CD4-positive, alpha-beta T cell treated with Interleukin-6 for 4 hours (primary cell): ENCODE measurements around the gene UBE2F.
A peak's percentile ranks its signal among the peaks of the same experiment; 100 is the strongest.
"Not testable (repeated sequence)": the region's sequence is repeated elsewhere in the genome, so short reads cannot be mapped to it uniquely, and the experiment has no call there.

Experiments
- DNase-seq: peaks from one replicate; pipeline ENCODE4 v3.0.0-alpha.2; 2020; ENCODE audit warnings: mixed read lengths

UBE2F gene

GRCh38 chr2:237946423-237946822 is 20.4 kb upstream of the UBE2F start:
- no peak for DNase-seq

GRCh38 chr2:237951354-237951753 is 15.5 kb upstream of the UBE2F start:
- not testable (repeated sequence) for DNase-seq

DNA sequence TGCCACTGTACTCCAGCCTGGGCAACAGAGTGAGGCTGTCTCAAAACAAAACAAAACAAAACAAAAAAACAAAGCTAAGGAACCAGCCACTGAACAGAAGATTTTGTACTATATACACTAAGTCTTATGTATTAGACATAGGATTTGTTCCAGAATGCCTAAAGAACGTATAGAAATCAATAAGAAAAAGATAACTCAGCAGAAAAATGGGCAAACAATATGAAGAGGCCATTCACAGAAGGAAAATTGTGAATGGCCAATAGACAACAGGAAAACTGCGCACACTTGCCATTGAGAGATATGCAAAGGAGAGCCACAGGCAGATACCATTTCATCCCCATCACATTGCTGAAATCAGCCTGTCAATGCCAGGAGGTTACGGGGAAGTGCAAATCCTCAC is 14.9 kb upstream of the UBE2F start:
- DNase-seq: no peak

- DNase-seq: no peak
Measured at GRCh38 chr2:237952851-237953250, 14.0 kb upstream of the UBE2F start.

- DNase-seq: peak; percentile 30
Measured at GRCh38 chr2:237955640-237956401, 11.0 kb upstream of the UBE2F start.

- DNase-seq: no peak
Measured at GRCh38 chr2:237956402-237956736, 10.4 kb upstream of the UBE2F start.

DNA sequence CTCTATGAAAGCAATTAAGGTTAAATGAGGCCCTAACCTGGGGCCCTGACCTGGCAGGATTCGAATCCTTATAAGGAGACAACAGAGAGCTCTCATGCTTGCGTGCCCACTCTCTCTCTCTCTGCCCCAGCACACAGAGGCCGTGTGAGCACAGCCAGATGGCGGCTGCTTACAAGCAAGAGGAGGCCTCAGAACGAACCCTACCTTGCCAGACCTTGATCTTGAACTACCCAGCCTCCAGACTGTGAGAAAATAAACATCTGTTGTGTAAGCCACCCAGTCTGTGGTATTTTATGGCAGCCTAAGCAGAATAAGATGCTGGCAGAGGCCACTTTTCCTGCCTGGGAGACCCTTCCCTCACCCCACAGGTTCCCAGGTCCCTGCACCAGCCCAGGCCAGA is 5.2 kb upstream of the UBE2F start:
- DNase-seq: no peak

DNA sequence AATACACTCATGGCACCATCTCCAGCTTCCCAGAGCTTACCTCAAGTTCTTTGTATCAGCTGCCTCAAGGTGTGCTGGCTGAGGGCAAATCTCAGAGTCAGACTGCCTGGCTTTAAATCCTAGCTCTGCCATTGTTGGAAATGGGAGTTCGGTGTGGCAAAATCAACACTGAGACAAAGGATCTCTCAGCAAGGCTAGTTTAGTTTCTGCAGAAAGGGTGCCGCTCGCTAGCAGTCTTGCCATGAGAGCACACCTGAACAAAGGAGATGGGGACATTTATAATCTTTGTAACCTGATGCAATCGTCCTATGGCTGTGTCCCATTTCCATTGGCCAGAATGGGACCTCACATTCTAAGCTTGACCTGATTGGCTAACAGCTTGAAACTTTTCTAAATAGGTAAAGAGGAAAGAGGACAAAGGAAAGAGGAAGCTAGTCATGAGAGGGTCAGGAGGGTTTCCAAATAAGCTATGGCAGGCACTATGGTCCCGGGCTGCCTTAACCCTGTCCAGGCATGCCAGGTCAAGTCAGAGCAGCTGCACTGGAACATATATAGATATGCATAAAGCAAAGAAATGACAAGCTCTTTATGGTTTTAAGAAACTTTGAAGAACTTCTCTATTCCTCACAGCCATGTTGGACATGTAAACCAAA is 4.3 kb upstream of the UBE2F start:
- DNase-seq: no peak

DNA sequence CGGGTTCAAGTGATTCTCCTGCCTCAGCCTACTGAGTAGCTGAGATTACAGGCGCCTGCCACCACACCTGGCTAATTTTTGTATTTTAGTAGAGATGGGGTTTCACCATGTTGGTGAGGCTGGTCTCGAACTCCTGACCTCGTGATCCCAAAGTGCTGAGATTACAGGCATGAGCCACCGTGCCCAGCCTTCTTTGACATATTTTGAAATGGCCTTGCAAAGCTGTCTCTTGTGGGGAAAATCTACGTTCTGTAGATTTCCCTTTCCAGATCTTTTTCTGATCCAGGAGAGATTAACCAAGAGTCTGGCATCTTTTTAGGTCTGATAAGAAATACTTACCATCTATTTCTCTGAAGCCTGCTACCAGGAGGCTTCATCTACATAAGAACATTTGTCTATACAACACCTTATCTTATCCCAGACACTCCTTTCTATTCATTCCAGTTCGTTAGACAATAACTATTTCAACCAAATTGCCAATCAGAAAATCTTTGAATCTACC is 3.3 kb upstream of the UBE2F start:
- not testable (repeated sequence) for DNase-seq

DNA sequence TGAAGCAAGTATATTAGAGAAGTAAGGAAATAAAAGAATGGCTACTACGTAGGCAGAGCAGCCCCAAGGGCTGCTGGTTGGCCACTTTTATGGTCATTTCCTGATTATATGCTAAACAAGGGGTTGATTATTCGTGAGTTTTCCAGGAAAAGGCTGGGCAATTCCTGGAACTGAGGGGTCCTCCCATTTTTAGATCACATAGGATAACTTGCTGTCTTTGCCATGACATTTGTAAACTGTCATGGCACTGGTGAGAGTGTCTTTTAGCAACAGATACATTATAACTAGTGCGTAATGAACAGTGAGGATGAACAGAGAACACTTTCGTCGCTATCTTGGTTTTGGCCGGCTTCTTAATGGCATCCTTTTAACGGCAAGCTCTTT is 2.6 kb upstream of the UBE2F start:
- DNase-seq: no peak

DNA sequence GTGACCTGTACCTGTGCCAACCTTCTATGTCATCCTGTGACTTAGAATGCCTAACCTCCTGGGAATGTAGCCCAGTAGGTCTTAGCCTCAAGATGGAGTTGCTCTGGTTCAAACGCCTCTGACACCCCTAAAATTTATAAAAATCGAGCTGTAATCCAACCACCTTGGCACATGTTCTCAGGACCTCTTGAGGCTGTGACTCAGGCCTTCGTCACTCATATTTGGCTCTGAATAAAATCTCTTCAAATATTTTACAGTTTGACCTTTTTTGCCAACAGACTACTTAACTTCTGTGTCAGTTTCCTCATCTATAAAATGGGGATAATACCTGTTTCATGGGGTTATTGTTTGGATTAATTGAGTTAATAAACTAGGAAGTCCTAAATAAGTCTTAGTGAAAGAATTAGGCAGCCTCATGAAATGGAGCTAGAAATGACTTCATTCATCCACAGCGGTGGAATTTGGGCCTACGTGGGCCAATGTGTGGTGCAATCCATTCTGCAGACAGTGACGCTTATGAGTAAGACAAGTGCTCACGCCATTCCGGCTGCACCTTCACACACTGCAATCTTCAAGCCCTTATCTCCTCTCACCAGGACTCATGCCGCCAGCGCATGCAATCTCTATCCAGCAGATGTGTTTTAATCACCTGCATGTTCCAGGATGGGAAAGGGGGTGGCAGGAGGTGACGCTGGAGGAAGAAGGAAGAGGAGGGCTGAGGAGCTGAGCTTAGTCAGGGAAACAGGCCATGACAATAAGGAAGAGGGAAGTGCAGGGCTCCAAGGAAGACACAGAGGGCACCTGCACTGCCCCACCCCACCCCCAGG is 2.0 kb upstream of the UBE2F start:
- no peak for DNase-seq

DNA sequence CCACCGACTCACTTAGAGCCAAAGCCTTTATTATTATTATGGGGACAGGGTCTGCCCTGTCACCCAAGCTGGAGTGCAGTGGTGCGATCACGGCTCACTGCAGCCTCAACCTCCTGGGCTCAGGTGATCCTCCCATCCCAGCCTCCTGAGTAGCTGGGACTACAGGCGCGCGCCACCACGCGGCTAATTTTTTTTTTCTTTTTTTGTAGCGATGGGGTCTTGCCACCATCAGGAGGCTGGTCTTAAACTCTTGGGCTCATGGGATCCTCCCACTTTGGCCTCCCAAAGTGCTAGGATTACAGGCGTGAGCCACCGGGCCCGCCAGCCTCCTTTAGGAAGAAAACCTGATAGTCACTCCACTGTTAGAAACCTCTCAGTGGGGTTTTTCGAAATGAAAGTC is 970 bp upstream of the UBE2F start:
- DNase-seq: not testable (repeated sequence)

DNA sequence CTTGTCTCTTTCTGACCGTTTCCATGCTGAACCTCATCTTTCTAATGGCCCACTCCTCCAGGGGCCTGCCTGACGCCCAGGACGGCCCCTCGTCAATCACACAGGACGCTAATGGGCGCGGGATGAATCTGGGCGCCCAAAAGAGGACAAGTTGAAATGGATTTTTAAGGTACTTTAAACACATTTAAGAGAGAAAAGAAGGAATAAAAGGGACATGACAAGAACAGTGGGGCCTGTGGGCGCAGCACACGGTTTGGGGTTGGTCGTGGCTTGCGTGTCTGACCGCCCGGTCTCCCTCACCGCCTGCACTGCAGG is 607 bp upstream of the UBE2F start:
- DNase-seq: no peak

- DNase-seq: peak; percentile 20
Measured at GRCh38 chr2:237967463-237967951, 693 bp downstream of the UBE2F start.

DNA sequence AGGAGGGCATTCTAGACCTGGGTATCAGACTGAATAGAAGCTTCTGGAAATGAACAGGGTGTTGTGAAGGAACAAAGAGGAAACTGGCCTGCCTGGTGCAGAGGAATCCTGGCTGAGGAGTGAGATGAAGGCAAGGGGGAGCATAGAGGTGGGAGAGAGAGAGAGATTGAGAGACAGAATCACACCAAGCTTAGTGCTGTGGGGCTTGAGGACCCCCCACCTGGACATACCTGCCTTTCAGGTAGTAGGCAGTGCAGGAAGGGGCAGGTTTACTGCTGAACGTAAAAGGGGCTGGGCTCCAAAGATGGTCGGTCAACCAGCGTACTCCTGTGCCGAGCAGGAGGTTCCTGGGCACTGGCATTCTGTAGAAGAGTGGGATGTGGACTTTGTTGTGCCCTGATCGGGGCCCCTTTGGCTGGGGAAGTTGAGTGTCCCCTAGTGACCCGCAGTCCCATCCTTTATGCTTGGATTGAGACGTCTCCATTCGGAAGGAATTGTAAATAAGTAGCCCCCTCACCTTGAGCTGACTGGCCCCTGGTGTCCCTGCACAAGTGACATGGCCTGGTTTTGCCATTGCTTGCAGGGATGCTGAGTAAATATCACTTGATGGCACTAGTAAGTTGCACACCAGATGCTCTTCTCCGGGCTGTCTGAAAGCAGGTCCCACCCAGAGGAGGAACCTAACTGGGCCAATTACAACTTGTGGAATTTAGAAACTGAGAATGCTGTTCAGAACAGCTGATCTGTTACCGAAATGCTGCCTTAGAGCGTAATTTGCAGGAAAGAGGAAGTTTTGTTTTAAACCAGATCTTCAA is 1.4 kb downstream of the UBE2F start:
- peak; percentile 69 for DNase-seq

GRCh38 chr2:237971661-237972060 is 4.8 kb downstream of the UBE2F start:
- no peak for DNase-seq

- no peak for DNase-seq
Measured at GRCh38 chr2:237972211-237972610, 5.4 kb downstream of the UBE2F start.

- no peak for DNase-seq
Measured at GRCh38 chr2:237972936-237973335, 6.1 kb downstream of the UBE2F start.

GRCh38 chr2:237977380-237977779 is 10.6 kb downstream of the UBE2F start:
- DNase-seq: no peak

DNA sequence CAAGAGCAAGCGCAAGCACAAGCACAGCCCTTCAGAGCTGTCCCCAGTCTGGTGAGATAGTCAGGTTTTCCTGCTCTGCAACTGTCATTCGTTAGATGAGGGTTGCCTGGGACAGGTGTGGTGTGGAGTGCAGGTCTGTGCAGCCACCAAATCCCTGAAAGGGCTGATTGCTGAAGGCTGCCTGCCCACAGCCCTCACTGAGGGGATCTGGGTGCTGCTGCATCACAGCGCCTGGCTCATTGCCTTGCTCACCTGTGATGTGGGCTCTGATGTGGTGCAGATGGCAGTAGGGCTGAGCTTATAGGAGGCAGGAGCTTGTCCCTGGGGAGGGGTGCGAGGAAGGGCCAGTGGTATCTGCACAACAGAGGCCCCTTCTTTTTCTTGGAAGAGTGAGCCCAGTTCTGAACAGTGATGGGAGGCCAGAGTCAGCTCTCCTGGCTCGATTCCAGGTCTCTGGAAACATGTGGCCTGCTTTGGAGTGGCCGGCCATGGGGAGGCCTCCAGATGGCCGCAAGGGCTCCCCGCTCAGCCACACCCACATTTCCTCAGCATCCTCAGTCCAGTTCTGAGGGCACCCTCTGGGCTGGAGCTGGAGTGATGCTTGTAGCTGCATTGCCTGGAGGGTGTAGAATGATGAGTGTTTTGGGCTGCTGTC is 11.4 kb downstream of the UBE2F start:
- no peak for DNase-seq

DNA sequence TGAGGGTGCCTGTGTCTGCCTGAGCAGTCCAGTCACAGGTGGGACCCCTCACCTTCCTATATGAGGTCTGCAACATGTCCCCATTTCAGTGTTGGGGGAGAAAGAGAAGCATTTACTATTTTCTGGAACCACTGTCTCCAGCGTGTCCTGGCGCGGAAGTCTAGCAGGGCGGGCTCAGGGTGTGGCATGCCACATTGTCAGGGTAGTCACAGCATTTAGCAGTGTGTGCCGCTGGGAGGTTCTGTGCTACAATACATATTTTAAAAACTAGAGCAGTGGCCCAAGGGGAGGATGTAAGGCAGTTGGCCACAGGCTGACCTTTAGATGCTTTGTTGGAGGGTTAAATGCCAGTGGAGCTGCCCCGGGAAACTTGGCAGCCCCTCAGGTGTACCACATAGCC is 12.5 kb downstream of the UBE2F start:
- DNase-seq: no peak

DNA sequence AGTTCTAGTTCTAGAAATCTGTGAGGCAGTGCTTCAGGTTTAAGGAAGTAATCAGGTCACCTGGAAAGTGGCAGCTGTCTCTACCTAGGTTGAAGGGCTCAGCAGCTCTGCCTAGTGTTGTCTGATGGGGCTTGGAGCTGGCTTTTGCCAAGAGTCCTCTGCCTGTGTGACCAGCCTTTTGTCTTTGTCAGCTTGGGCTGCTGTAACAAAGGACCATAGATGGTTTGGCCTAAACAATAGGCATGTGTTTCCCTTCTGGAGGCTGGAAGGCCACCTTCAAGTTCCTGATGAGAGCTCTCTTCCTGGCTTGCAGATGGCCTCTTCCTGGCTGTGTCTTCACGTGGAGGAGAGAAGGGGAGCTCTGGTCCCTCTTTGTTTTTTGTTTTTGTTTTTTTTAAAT is 13.3 kb downstream of the UBE2F start:
- DNase-seq: no peak
